ENCODE measurements around the gene PSMA1.
"Not testable (repeated sequence)": the region's sequence is repeated elsewhere in the genome, so short reads cannot be mapped to it uniquely, and the experiment has no call there.

Gene PSMA1
- 34.6 to 37.2 reads per million in 2 donors for total RNA-seq

DNA sequence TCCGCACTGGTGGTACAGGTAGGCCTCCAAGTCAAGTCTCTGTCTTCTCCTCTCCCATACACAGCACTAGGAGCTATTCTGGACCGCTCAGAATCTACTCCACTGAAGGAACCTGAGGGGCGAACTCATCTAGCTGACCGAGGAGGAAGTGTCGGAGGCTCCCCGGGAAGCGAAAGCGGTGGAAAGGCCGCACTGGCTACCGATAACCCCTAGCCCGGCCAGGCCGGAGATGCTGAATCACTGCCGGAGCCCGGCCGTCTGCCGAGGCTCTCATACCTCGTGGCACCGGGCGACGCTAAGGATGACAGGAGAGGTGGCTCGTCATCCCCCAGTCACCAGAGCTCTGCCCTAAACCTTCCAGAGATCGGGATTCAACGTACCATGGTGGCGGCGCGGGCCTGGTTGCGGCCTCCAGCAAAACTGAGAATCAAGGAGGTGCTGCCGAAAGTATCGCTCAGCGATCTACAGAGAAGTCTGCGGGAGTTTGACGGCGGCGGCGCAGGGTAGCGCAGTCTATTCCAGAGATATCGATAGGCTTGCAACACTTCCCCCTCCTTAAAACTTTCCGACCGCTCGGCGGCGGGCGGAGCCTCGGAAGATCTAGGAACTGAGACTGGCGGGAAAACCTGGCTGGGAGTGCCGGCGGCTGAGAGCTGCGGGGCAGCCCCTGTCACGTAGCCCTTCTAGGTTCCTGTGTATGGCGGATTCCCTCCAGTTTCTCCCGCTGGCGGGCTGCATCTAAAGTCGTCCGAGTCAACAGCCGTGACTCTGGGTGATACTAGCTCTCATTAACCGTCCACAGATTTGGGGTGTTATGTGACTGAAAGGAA lies at the start of gene PSMA1:
TSS of gene PSMA1 (minus strand) at position 470 of the 830 bp plus-strand sequence. CDS start at position 383, 87 bp downstream.
- peak; percentile 81 to 97 (median 89) for DNase-seq

GRCh38 chr11:14569516-14569915 lies 49.3 kb upstream of the PSMA1 start:
- peak in 3 of 5 experiments; percentile 17 to 65 (median 55) for DNase-seq

GRCh38 chr11:14567064-14567651 lies 47.0 kb upstream of the PSMA1 start:
- DNase-seq = no peak

GRCh38 chr11:14566331-14567063 lies 46.3 kb upstream of the PSMA1 start:
- DNase-seq = no peak

DNA sequence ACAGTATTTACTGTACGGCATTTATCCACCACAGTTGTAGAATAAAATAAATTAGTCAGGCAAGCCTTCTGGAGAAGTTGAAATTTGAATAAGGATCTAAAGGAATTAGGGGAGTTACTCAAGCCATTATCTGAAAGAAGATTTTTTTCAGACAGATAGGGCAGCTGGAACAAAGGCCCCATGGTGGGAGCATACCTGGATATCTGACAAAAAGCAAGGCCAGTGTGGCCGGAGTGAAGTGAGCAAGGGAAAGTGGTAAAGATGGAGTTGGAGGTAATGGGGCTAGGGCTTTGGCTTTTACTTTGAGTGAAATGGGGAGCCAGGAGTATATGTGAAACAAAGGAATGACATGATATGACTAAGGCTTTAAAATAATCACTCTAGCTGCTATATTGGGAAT lies 45.7 kb upstream of the PSMA1 start:
- DNase-seq = no peak

GRCh38 chr11:14555818-14556217 lies 35.6 kb upstream of the PSMA1 start:
- DNase-seq = no peak

DNA sequence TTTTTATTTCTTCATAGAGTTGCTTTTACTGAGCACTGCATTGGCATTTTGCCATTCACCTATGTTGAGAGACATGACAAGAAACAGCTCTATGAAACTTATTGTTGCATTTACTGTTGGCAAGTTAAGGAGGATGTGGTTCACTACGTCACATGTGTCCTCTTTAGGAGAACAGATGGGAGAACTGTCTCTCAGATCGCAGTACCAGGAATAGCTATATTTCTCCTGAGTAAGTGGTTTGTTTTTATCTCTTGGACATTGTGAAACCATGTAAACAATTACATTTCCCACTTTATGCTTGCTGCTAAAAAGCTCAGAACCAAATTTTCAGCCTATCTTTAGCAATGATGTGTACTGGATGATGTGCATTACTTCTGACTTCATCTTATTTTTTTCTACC lies 34.8 kb upstream of the PSMA1 start:
- peak in 2 of 5 experiments; percentile 71 to 87 for DNase-seq

GRCh38 chr11:14552089-14552488 lies 31.9 kb upstream of the PSMA1 start:
- DNase-seq = no peak

- no peak for DNase-seq
Measured at GRCh38 chr11:14551380-14551779, 31.2 kb upstream of the PSMA1 start.

DNA sequence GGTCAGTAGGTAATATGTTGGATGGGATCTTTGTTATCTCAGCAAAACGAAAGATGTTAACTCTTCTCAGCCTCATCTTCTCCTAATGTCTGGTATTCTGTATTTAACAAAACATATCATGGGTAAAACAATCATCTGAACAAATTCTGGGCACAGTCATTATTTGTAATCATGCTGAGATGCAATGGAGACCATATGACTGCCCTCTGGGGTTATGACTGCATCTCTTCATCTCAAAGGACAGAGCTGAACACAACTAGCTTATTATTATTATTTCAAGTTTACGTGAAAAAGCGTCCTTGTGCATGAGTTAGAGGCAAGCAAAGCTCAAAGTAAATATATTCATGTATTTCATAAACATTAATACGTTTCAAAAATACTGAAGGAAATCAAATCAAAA lies 29.7 kb upstream of the PSMA1 start:
- no peak for DNase-seq

DNA sequence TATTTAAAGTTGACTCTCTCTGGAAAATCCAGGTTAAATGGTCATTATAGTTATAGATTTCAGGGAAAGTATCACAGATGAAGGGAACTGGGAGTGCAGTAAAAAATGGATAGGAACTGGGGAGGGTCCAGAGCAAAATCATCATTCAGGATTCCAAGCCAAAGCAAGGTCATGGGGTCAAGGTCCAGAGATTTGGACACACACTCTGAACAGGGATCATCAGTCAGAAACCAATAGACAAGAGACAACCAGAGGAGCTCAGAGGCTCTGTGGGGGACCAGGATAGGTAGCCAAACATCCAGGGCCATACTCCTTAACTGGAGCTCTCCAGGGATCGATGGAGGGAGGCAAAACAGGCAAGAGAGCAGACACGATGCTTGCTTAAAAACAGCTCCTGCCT lies 27.3 kb upstream of the PSMA1 start:
- DNase-seq = no peak

DNA sequence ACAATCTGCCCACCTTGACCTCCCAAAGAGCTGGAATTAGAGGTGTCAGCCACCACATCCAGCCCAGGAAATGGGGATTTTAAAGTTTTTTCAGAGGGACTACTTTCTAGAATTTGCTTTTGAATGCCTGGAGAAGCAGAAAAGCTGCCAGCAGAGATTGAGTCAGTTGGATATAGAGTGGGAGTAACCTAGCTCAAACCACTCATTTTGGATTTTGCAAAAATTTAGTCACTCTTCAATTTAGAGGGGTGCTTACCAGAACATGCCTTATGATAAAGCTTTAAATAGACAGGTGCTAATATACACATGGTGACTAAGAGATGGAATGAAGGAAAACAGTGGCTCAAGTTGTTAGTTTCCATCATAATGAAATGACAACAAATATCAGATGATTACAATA lies 26.5 kb upstream of the PSMA1 start:
- DNase-seq = no peak

GRCh38 chr11:14544611-14545010 lies 24.4 kb upstream of the PSMA1 start:
- peak in 1 of 5 experiments; percentile 92 for DNase-seq

DNA sequence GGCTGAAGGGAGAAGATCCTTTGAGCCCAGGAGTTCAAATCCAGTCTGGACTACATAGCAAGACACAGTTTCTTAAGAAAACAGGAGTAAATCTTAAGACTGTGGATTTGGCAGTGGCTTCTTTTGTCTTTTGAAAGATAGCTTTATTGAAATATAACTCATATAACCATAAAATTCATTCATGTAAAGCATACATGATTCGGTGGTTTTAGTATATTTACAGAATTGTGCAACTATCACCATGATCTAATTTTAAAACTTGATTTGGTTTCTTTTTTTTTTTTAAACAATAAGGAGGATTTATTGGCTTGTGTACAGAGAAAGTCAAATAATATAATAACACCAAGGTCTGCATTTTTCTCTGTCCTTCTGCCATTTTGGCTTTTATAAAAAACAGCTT lies 23.1 kb upstream of the PSMA1 start:
- DNase-seq = no peak

DNA sequence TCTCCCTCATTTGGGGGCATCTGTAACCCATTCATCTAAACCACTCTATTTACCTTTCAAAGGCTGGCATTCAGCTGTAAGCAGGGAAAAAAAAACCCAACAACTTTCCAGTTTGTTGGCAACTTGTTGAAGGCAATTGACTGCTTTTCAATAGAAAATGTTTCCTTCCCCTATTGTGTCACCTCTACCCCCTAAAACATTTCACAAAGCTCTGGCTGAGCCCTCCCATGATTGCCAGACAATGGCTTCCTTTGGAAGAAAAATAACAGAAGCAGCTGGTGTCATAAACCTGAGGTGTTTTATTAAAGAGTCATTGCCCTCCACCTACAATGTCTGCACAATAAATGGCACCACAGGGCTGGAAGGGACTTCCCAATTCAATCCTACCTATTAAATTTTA lies 22.1 kb upstream of the PSMA1 start:
- no peak for DNase-seq

DNA sequence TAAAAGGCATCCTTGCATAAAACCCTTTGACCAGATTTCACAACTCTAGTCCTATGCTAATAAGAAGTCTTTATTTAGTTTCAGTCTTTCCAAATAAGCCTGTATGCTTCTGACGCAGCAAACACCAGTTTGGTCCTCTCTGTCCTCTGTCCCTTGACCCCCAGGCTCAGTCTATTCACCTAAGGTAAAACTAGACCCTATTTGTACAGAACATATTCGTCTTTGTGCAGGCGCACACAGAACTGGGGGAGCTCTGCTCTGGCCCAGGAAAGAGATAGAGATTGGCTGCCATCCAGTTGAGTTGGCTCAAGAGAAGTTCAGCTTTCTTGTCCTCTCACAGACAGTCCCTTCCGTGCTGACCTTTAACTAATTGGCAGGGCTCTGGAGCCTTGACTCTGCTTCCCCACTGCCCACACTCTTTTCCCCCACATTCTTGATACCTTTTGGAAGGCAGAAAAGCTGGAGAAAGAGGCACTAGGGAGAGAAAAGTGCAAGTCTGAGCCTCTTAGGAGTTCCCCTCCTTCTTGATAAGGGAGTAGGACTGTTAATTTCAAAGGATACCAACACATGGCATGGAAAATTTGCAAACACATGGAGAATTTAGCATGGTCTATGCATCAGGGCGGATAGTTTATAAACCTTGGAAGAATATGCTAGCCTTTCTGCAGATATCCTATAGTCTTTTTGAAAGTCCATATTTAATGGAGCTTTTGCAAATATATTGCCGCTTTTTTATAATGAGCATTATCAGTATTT lies 21.2 kb upstream of the PSMA1 start:
- no peak for DNase-seq

GRCh38 chr11:14539982-14540421 lies 19.8 kb upstream of the PSMA1 start:
- no peak for DNase-seq

DNA sequence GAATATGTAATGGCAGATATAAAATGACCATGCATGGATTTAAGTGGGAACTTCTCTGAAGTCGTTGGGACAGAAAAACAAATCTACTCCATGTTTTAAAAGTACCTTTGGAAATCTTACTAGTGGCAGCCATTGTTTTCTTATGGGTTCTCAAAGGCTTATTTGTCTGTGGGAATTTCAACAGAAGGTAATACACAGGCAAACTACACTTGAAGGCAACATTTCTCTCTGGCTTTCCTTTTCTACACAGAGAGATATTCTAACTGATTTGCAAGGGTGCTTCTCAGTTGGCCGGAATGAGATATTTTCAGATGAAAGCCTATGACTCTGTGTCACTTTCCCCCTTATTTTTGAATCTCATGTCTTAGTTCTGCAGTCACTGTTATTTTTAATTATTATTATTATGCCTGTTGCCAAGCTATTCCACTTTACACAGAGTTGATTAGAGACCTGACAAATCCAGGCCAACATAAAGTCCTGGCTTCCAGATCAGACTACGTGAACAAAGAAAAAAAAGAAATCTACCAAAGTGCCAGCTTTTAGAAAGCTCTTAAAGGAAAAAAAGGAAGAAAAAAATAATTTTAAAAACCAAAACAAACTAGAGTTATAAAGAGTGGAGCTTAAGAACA lies 18.9 kb upstream of the PSMA1 start:
- DNase-seq = no peak

GRCh38 chr11:14538271-14538925 lies 18.2 kb upstream of the PSMA1 start:
- DNase-seq = no peak

GRCh38 chr11:14537134-14537599 lies 17.0 kb upstream of the PSMA1 start:
- DNase-seq = peak in 3 of 5 experiments; percentile 6 to 65 (median 45)

GRCh38 chr11:14535166-14535565 lies 15.0 kb upstream of the PSMA1 start:
- DNase-seq = not testable (repeated sequence)
